Cardiac muscle cell (in vitro differentiated cells and primary cell): Measurements from ENCODE around the gene ATXN7L3. TPM values are rescaled to one million over a fixed set of nuclear protein-coding genes. Genes with fewer than 3 reads are reported as not detected.
"Not testable (repeated sequence)": the region's sequence is repeated elsewhere in the genome, so short reads cannot be mapped to it uniquely, and the experiment has no call there.

Source experiments
- DNase-seq, 2 donors: peaks; one replicate each; pipeline versions ENCODE4 v3.0.0 to v3.0.0-alpha.2; 2010 to 2017; ENCODE audit warnings: low read depth in 1 of 2, low spot score in 1 of 2
- H3K27ac ChIP-seq: fragments of 200-600 bp; sonication (generic); 2 replicates; pipeline ENCODE4 v1.5.1; 2016
- H3K27me3 ChIP-seq: fragments of 200-600 bp; sonication (generic); 2 replicates; pipeline ENCODE4 v1.6.0; 2016; ENCODE audit warnings: control low read depth
- H3K36me3 ChIP-seq: fragments of 200-600 bp; sonication (generic); 2 replicates; pipeline ENCODE4 v1.5.1; 2016; ENCODE audit warnings: control low read depth
- H3K4me1 ChIP-seq: fragments of 200-600 bp; sonication (generic); 2 replicates; pipeline ENCODE4 v1.8.1; 2017; ENCODE audit warnings: low read depth, mild to moderate bottlenecking, mixed run types
- H3K4me3 ChIP-seq: fragments of 200-600 bp; sonication (generic); 2 replicates; pipeline ENCODE4 v1.5.1; 2016; ENCODE audit warnings: mild to moderate bottlenecking
- H3K9me3 ChIP-seq: fragments of 200-600 bp; sonication (generic); 2 replicates; pipeline ENCODE4 v1.5.1; 2017; ENCODE audit warnings: low read depth, mild to moderate bottlenecking, control low read depth
- CTCF ChIP-seq: IDR thresholded peaks from 2 replicates; pipeline ENCODE4 v1.5.1; 2012; ENCODE audit warnings: low read depth, mild to moderate bottlenecking, low read length
- polyA plus RNA-seq: library from polyadenylated mRNA; unstranded; fragments of >200 nt; fragmentation: Nextera tagmentation; extraction: Ambion mirVana; gene quantifications from 2 replicates; pipeline ENCODE4 v1.2.1, GENCODE V29; 2016
- total RNA-seq: library from RNA; depleted of rRNA; stranded (reverse); fragments of >200 nt; gene quantifications from 2 replicates; pipeline ENCODE4 v1.2.3, GENCODE V29; 2016

ATXN7L3 gene
- total and polyA plus RNA-seq, 2 experiments from 2014 or later: 24.7 to 91.0 TPM

- TF ChIP-seq CTCF: no peak
- H3K27me3 ChIP-seq: no peaks in the 10 kb centered on the region
These were observed 44.2 kb downstream of the ATXN7L3 start for GRCh38 chr17:44155488-44155887.

GRCh38 chr17:44152875-44153274 is 46.8 kb downstream of the ATXN7L3 start:
- Histone ChIP-seq H3K36me3 (no peaks in the 10 kb centered on the region), H3K27me3 (no peaks in the 10 kb centered on the region), H3K4me1 (peaks cover 22% of the 10 kb centered on the region), H3K9me3 (no peaks in the 10 kb centered on the region), H3K4me3 (no peak overlapping the region), H3K27ac (no peak overlapping the region)
- no peak for DNase-seq
- no peak for TF ChIP-seq CTCF

More at GRCh38 chr17:44155488-44155887, 44.2 kb downstream of the ATXN7L3 start:
- H3K36me3 ChIP-seq: no peaks in the 10 kb centered on the region
- peaks cover 17% of the 10 kb centered on the region for H3K4me1 ChIP-seq
- no peak overlapping the region for H3K27ac ChIP-seq
- no peaks in the 10 kb centered on the region for H3K9me3 ChIP-seq
- no peak overlapping the region for H3K4me3 ChIP-seq
- no peak for DNase-seq

- peaks cover 52% of the 10 kb centered on the region for H3K4me1 ChIP-seq
- TF ChIP-seq CTCF: no peak
- H3K4me3 ChIP-seq: no peak overlapping the region
- H3K9me3 ChIP-seq: no peaks in the 10 kb centered on the region
- H3K27ac ChIP-seq: no peak overlapping the region
- no peaks in the 10 kb centered on the region for H3K36me3 ChIP-seq
- H3K27me3 ChIP-seq: no peaks in the 10 kb centered on the region
- DNase-seq: no peak
These were observed 49.8 kb downstream of the ATXN7L3 start for GRCh38 chr17:44149750-44150329.

GRCh38 chr17:44149066-44149465 is 50.6 kb downstream of the ATXN7L3 start:
- Histone ChIP-seq H3K4me1 (peaks cover 56% of the 10 kb centered on the region), H3K27ac (peak overlapping the region; percentile 93)
- H3K36me3 ChIP-seq, H3K27me3 ChIP-seq, DNase-seq, H3K4me3 ChIP-seq, H3K9me3 ChIP-seq: not testable (repeated sequence)

- TF ChIP-seq CTCF: no peak
- Histone ChIP-seq H3K9me3 (no peaks in the 10 kb centered on the region), H3K36me3 (no peaks in the 10 kb centered on the region), H3K4me3 (no peak overlapping the region), H3K4me1 (peaks cover 56% of the 10 kb centered on the region), H3K27ac (peak overlapping the region; percentile 93), H3K27me3 (no peaks in the 10 kb centered on the region)
- DNase-seq: peak in 1 of 2 donors; percentile 18
These were observed 51.9 kb downstream of the ATXN7L3 start for GRCh38 chr17:44147812-44148211.

GRCh38 chr17:44146375-44147346 is 53.0 kb downstream of the ATXN7L3 start:
- TF ChIP-seq CTCF: no peak
- peak overlapping the region; percentile 93 for H3K27ac ChIP-seq
- H3K4me3 ChIP-seq: no peak overlapping the region

More at GRCh38 chr17:44146375-44147346, 53.0 kb downstream of the ATXN7L3 start:
- Histone ChIP-seq H3K9me3 (no peaks in the 10 kb centered on the region), H3K4me1 (peaks cover 55% of the 10 kb centered on the region), H3K27me3 (no peaks in the 10 kb centered on the region), H3K36me3 (no peaks in the 10 kb centered on the region)
- peak in 1 of 2 donors; percentile 64 for DNase-seq
